Islet of Langerhans (tissue), 1 donor: ENCODE results near the gene OPRD1.
"Not testable (repeated sequence)": the region's sequence is repeated elsewhere in the genome, so short reads cannot be mapped to it uniquely, and the experiment has no call there.

Source experiments
- FAIRE-seq: peaks from one replicate; lab custom pipeline; 2011; peaks lifted over from hg19 to GRCh38; lab: Jason Lieb, UNC

The OPRD1 gene

GRCh38 chr1:28811766-28812668 is at the start of gene OPRD1:
Gene OPRD1, plus strand, starts transcription at chr1:28812170. Its CDS starts 214 bp downstream, at chr1:28812384.
- no peak for FAIRE-seq

GRCh38 chr1:28766532-28767183 is 45.3 kb upstream of the OPRD1 start:
- no peak for FAIRE-seq

- FAIRE-seq: no peak
These were observed 41.3 kb upstream of the OPRD1 start for GRCh38 chr1:28770601-28771165.

GRCh38 chr1:28771921-28772320 is 40.0 kb upstream of the OPRD1 start:
- not testable (repeated sequence) for FAIRE-seq

GRCh38 chr1:28773105-28773504 is 38.9 kb upstream of the OPRD1 start:
- no peak for FAIRE-seq

GRCh38 chr1:28775121-28775942 is 36.6 kb upstream of the OPRD1 start:
- no peak for FAIRE-seq

GRCh38 chr1:28776341-28776740 is 35.6 kb upstream of the OPRD1 start:
- FAIRE-seq: no peak

- no peak for FAIRE-seq
These were observed 33.9 kb upstream of the OPRD1 start for GRCh38 chr1:28778021-28778420.

- no peak for FAIRE-seq
These were observed 32.1 kb upstream of the OPRD1 start for GRCh38 chr1:28779751-28780408.

GRCh38 chr1:28781305-28781704 is 30.7 kb upstream of the OPRD1 start:
- FAIRE-seq: no peak

GRCh38 chr1:28782011-28782410 is 30.0 kb upstream of the OPRD1 start:
- no peak for FAIRE-seq

GRCh38 chr1:28783363-28783762 is 28.6 kb upstream of the OPRD1 start:
- FAIRE-seq: no peak

GRCh38 chr1:28789412-28789811 is 22.6 kb upstream of the OPRD1 start:
- no peak for FAIRE-seq

- no peak for FAIRE-seq
These were observed 22.2 kb upstream of the OPRD1 start for GRCh38 chr1:28789816-28790215.

- FAIRE-seq: no peak
These were observed 21.5 kb upstream of the OPRD1 start for GRCh38 chr1:28790377-28791035.

GRCh38 chr1:28791929-28792328 is 20.0 kb upstream of the OPRD1 start:
- not testable (repeated sequence) for FAIRE-seq

GRCh38 chr1:28792644-28793121 is 19.3 kb upstream of the OPRD1 start:
- no peak for FAIRE-seq

- not testable (repeated sequence) for FAIRE-seq
These were observed 17.4 kb upstream of the OPRD1 start for GRCh38 chr1:28794582-28794981.

GRCh38 chr1:28796352-28797211 is 15.4 kb upstream of the OPRD1 start:
- FAIRE-seq: no peak

- FAIRE-seq: no peak
These were observed 11.6 kb upstream of the OPRD1 start for GRCh38 chr1:28800324-28800723.
